ENCODE results near the gene FN3K.
"Not testable (repeated sequence)": the region's sequence is repeated elsewhere in the genome, so short reads cannot be mapped to it uniquely, and the experiment has no call there.

Gene FN3K

GRCh38 chr17:82765371-82765770 is 30.0 kb downstream of the FN3K start:
- H3K4me3 ChIP-seq (ENCODE audit: low read length) = no peak overlapping the region
- no peak for TF ChIP-seq ZNF274 (IDR thresholded peaks at IDR 0.05; ENCODE audit: low read depth, low read length)

DNA sequence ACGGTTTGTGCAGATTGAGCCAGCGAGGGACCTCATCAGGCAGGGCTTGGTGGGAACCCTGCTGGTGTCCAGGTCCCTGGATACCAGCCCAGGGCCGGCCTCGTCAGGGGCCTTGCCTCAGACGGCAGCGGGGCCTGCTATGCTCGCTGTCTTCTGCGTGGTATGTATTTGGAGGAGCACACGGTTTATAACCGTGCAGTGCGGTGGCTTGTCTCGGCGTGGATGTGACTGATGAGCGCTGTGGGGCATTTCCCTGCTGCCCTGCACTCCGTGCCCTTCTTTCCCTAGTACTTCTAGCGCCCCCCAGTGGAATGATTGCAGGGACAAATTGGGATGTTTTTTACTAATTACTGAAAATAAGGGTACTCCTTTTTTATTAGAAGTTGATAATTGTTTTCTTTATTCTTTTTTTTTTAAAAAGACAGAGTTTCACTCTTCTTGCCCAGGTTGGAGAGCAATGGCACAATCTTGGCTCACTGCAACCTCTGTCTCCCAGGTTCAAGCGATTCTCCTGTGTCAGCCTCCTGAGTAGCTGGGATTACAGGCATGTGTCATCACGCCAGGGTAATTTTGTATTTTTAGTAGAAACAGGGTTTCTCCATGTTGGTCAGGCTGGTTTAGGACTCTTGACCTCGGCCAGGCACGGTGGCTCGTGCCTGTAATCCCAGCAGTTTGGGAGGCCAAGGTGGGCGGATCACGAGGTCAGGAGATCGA is 31.8 kb downstream of the FN3K start:
- no peak overlapping the region for H3K4me3 ChIP-seq (ENCODE audit: low read length)
- no peak for TF ChIP-seq ZNF274 (IDR thresholded peaks at IDR 0.05; ENCODE audit: low read depth, low read length)

- TF ChIP-seq ZNF274 (IDR thresholded peaks at IDR 0.05; ENCODE audit: low read depth, low read length) = no peak
- H3K4me3 ChIP-seq (ENCODE audit: low read length) = no peak overlapping the region
Observed at GRCh38 chr17:82769041-82769440, 33.6 kb downstream of the FN3K start.

DNA sequence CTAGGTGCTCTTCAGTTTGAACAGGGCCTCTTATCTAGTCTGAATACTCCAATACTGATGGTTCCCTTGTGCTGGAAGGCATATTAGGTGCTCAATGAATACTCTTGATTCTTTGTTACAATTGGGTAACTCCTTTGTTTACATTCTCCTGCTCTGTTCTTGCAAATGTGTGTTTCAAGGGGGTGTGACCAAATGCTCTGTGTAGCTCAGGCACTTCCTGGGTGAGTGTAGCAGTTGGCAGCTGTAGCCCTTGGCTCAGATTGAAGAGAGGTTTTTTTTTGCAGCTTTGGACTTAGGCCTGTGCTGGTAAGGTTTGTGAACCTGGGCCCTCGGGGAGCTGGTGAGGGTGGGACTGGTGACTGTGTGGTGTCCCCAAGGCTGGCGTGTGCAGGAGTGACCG is 36.6 kb downstream of the FN3K start:
- no peak for TF ChIP-seq ZNF274 (IDR thresholded peaks at IDR 0.05; ENCODE audit: low read depth, low read length)

DNA sequence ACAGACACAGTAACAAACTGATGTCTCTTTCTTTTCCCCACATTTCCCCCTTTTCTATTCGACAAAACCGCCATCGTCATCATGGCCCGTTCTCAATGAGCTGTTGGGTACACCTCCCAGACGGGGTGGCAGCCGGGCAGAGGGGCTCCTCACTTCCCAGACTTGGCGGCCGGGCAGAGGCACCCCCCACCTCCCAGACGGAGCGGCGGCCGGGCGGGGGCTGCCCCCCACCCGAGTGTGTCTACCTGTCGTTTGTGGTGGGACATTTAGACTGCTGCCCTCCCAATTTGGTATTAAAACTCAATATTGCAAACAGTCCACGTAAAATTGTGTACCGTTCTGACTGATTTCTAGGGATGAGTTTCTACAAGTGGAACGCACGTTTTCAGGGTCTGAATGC is 39.0 kb downstream of the FN3K start:
- H3K4me3 ChIP-seq (ENCODE audit: low read length) = not testable (repeated sequence)

More for the DNA sequence above, 36.6 kb downstream of the FN3K start:
- H3K4me3 ChIP-seq (ENCODE audit: low read length) = no peak overlapping the region

GRCh38 chr17:82775001-82775823 is 39.8 kb downstream of the FN3K start:
- no peak overlapping the region for H3K4me3 ChIP-seq (ENCODE audit: low read length)

DNA sequence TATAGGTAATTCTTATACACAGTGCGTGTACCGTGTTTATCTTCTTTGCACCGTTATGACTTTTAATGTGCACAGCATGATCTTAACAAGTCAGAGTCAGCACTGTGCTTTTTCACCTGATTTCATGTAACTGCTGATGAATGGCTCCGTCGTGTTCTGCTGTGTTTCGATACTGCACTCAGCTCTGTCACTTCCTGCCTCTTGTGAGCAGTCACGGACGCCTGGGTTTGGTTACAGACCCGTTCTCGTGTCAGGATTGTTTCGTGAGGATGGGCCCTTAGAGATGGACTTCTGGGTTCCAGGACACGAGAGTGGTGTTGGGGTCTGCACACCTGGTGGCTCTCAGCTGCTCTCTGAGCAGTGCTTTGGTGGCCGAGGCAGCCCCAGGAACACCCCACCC is 41.0 kb downstream of the FN3K start:
- no peak for TF ChIP-seq ZNF274 (IDR thresholded peaks at IDR 0.05; ENCODE audit: low read depth, low read length)
- no peak overlapping the region for H3K4me3 ChIP-seq (ENCODE audit: low read length)

More at GRCh38 chr17:82775001-82775823, 39.8 kb downstream of the FN3K start:
- no peak for TF ChIP-seq ZNF274 (IDR thresholded peaks at IDR 0.05; ENCODE audit: low read depth, low read length)

DNA sequence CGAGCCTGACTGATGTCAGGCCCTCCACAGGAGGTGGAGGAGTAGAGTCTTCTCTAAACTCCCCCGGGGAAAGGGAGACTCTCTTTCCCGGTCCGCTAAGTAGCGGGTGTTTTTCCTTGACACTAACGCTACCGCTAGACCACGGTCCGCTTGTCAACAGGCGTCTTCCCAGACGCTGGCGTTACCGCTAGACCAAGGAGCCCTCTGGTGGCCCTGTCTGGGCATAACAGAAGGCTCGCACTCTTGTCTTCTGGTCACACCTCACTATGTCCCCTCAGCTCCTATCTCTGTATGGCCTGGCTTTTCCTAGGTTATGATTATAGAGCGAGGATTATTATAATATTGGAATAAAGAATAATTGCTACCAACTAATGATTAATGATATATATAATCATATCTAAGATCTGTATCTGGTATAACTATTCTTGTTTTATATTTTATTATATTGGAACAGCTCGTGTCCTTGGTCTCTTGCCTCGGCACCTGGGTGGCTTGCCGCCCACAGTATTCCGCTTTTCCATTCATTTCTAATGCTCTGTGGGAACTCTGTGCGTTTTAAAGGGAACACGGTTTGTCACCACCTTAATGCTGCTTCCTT is 42.5 kb downstream of the FN3K start:
- H3K4me3 ChIP-seq (ENCODE audit: low read length) = not testable (repeated sequence)

DNA sequence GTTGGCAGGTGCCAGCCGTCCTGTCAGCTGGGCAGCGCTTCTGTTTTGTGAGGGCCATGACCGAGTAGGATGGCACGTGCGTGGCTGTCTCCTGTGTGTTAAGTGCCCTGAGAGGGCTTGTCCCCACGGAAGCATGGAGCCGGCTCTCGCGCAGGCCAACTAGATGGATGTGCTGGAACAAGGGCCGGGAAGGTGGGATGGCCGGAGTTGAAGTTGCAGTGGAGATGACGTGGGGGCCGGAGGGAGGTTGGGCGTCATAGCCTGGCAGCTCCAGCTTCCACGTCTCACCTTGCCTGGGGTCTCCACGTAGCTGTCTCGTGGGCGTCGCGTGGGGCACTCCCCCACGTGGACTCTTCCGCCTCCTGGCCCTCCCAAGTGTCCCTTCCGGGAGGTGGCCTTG is 44.1 kb downstream of the FN3K start:
- no peak for TF ChIP-seq ZNF274 (IDR thresholded peaks at IDR 0.05; ENCODE audit: low read depth, low read length)
- no peak overlapping the region for H3K4me3 ChIP-seq (ENCODE audit: low read length)

DNA sequence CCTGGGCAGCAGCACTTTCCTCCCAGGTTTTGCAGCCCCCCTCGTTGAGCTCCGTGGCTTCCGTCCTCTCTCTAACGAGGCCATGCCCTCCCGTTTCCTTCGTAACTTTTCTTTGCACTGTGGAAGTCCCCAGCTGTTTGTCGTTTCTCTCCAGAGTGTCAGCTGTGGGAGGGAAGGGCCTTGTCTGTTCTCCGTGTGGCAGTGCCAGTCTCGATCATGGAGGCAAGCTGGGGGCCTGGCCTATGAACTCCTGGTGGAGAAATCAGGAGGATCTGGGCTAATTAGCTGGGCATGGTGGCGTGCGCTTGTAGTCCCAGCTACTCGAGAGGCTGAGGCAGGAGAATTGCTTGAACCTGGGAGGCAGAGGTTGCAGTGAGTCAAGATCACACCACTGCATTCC is 44.8 kb downstream of the FN3K start:
- H3K4me3 ChIP-seq (ENCODE audit: low read length) = no peak overlapping the region
- TF ChIP-seq ZNF274 (IDR thresholded peaks at IDR 0.05; ENCODE audit: low read depth, low read length) = no peak

DNA sequence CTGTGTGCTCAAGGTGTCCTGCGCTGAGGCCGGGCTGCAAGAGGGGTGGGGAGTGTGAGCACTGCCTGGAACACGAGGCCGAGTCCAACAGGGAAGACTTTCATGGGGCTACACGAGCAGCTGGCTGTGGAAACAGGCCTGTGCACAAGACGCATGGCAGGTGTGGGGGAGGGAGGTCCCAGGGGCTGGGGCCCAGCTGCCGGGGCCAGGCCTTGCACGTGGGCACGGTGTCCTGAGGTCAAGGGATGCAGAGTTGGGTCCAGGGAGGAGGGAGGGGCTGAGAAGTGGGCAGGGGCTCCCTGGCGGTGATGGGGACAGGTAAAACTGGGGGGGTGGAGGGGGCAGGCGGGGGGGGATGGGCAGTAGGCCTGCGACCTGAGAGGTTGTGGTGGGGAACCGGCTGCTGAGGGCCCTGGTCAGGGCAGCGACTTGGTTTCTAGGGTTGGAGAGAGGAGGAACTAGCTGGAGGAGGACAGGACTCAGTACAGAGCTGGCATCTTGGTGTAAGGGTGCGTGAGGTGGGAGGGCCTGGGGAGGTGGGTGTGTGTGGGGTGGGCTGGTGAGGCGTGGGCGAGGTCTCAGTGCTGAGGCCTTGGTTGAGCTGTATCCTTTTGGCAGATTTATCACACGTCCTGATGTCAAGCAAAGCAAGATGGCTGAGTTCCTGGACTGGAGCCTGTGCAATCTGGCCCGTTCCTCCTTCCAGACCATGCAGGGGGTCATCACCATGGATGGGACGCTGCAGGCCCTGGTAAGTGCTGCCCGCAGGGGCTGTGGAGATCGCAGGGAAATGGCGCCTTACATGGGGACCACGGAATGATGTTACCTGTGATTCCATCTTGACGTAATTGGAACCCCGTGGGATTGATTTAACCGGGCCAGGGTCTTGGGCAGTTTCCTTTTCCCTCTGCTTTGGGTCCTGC is 45.8 kb downstream of the FN3K start:
- no peak overlapping the region for H3K4me3 ChIP-seq (ENCODE audit: low read length)
- TF ChIP-seq ZNF274 (IDR thresholded peaks at IDR 0.05; ENCODE audit: low read depth, low read length) = no peak

DNA sequence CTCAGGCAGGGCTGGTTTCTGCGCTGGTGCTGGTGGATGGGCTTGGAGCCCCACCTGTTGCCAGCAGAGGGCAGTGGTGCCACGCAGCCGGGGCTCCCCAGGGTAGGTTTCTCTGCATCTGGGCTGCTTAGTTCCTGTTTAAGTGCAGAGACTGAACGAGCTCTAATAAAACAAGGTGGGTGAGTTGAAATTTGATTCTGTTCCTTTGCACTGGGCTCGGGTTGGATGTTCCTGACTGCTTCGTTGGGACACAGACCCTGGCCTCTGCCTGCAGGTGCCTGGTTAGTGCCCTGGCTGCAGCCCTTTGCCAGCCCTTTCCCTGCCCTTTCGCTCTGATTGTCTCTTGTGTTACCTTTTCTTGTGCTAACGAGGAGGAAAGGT is 46.5 kb downstream of the FN3K start:
- TF ChIP-seq ZNF274 (IDR thresholded peaks at IDR 0.05; ENCODE audit: low read depth, low read length) = no peak
- no peak overlapping the region for H3K4me3 ChIP-seq (ENCODE audit: low read length)

DNA sequence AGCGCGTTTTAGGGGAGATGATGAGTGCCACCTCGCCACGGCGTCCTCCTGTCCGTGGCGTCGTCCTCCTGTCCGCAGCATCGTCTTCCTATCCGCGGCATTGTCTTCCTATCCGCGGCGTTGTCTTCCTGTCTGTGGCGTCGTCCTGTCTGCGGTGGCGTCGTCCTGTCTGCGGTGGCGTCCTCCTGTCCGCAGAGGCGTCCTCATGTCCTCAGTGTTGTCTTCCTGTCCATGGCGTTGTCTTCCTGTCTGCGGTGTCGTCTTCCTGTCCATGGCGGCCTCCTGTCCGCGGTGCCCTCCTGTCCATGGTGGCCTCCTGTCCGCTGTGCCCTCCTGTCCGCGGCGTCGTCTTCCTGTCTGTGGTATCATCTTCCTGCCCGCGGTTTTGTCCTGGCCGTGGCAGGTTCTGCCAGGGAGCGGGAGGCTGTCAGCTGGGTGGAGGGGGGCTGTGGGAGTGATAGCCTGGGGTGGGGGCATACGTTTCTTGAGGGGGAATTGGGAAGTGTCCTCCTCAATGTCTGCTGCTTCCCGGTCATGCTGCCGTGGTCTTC is 47.3 kb downstream of the FN3K start:
- no peak overlapping the region for H3K4me3 ChIP-seq (ENCODE audit: low read length)
- TF ChIP-seq ZNF274 (IDR thresholded peaks at IDR 0.05; ENCODE audit: low read depth, low read length) = no peak

GRCh38 chr17:82783498-82783897 is 48.1 kb downstream of the FN3K start:
- H3K4me3 ChIP-seq (ENCODE audit: low read length) = no peak overlapping the region
- TF ChIP-seq ZNF274 (IDR thresholded peaks at IDR 0.05; ENCODE audit: low read depth, low read length) = no peak

GRCh38 chr17:82785581-82785980 is 50.2 kb downstream of the FN3K start:
- H3K4me3 ChIP-seq (ENCODE audit: low read length) = not testable (repeated sequence)
